Cardiac muscle cell (in vitro differentiated cells and primary cell): ENCODE results near the gene CYSRT1. TPM values are rescaled to one million over a fixed set of nuclear protein-coding genes. Genes with fewer than 3 reads are reported as not detected.

ENCODE experiments used
- DNase-seq, 2 donors: peaks; one replicate each; pipeline versions ENCODE4 v3.0.0 to v3.0.0-alpha.2; 2010 to 2017; ENCODE audit warnings: low read depth in 1 of 2, low spot score in 1 of 2
- H3K27ac ChIP-seq: fragments of 200-600 bp; sonication (generic); 2 replicates; pipeline ENCODE4 v1.5.1; 2016
- H3K27me3 ChIP-seq: fragments of 200-600 bp; sonication (generic); 2 replicates; pipeline ENCODE4 v1.6.0; 2016; ENCODE audit warnings: control low read depth
- H3K36me3 ChIP-seq: fragments of 200-600 bp; sonication (generic); 2 replicates; pipeline ENCODE4 v1.5.1; 2016; ENCODE audit warnings: control low read depth
- H3K4me1 ChIP-seq: fragments of 200-600 bp; sonication (generic); 2 replicates; pipeline ENCODE4 v1.8.1; 2017; ENCODE audit warnings: low read depth, mild to moderate bottlenecking, mixed run types
- H3K4me3 ChIP-seq: fragments of 200-600 bp; sonication (generic); 2 replicates; pipeline ENCODE4 v1.5.1; 2016; ENCODE audit warnings: mild to moderate bottlenecking
- H3K9me3 ChIP-seq: fragments of 200-600 bp; sonication (generic); 2 replicates; pipeline ENCODE4 v1.5.1; 2017; ENCODE audit warnings: low read depth, mild to moderate bottlenecking, control low read depth
- CTCF ChIP-seq: IDR thresholded peaks from 2 replicates; pipeline ENCODE4 v1.5.1; 2012; ENCODE audit warnings: low read depth, mild to moderate bottlenecking, low read length
- polyA plus RNA-seq: library from polyadenylated mRNA; unstranded; fragments of >200 nt; fragmentation: Nextera tagmentation; extraction: Ambion mirVana; gene quantifications from 2 replicates; pipeline ENCODE4 v1.2.1, GENCODE V29; 2016
- total RNA-seq: library from RNA; depleted of rRNA; stranded (reverse); fragments of >200 nt; gene quantifications from 2 replicates; pipeline ENCODE4 v1.2.3, GENCODE V29; 2016

CYSRT1 gene
- total and polyA plus RNA-seq, 2 experiments from 2014 or later, result 6.6 to 7.0 TPM

- no peak for TF ChIP-seq CTCF
- Histone ChIP-seq H3K27me3 (no peaks in the 10 kb centered on the region), H3K4me1 (peaks cover 21% of the 10 kb centered on the region)
Measured at GRCh38 chr9:137215196-137215986, 9.6 kb upstream of the CYSRT1 start.

GRCh38 chr9:137216188-137216965 lies 8.6 kb upstream of the CYSRT1 start:
- no peak for DNase-seq
- H3K27ac ChIP-seq, result no peak overlapping the region
- no peaks in the 10 kb centered on the region for H3K9me3 ChIP-seq
- H3K4me1 ChIP-seq, result peaks cover 25% of the 10 kb centered on the region
- no peaks in the 10 kb centered on the region for H3K27me3 ChIP-seq
- H3K36me3 ChIP-seq, result no peaks in the 10 kb centered on the region
- no peak overlapping the region for H3K4me3 ChIP-seq
- no peak for TF ChIP-seq CTCF

More at GRCh38 chr9:137215196-137215986, 9.6 kb upstream of the CYSRT1 start:
- Histone ChIP-seq H3K9me3 (no peaks in the 10 kb centered on the region), H3K36me3 (no peaks in the 10 kb centered on the region), H3K27ac (no peak overlapping the region), H3K4me3 (no peak overlapping the region)
- DNase-seq, result no peak

- DNase-seq, result peak; percentile 24 to 76
- Histone ChIP-seq H3K27me3 (no peaks in the 10 kb centered on the region), H3K4me3 (no peak overlapping the region), H3K4me1 (peaks cover 25% of the 10 kb centered on the region), H3K27ac (peak overlapping the region; percentile 90), H3K9me3 (no peaks in the 10 kb centered on the region), H3K36me3 (no peaks in the 10 kb centered on the region)
- TF ChIP-seq CTCF, result no peak
Measured at GRCh38 chr9:137217276-137218211, 7.4 kb upstream of the CYSRT1 start.

- Histone ChIP-seq H3K36me3 (no peaks in the 10 kb centered on the region), H3K9me3 (no peaks in the 10 kb centered on the region), H3K4me1 (peaks cover 31% of the 10 kb centered on the region), H3K4me3 (no peak overlapping the region), H3K27ac (peak overlapping the region; percentile 90), H3K27me3 (no peaks in the 10 kb centered on the region)
- TF ChIP-seq CTCF, result no peak
- DNase-seq, result no peak
Measured at GRCh38 chr9:137218212-137218753, 6.7 kb upstream of the CYSRT1 start.

GRCh38 chr9:137218754-137219271 lies 6.2 kb upstream of the CYSRT1 start:
- Histone ChIP-seq H3K27ac (peak overlapping the region; percentile 90), H3K4me3 (no peak overlapping the region), H3K4me1 (peaks cover 31% of the 10 kb centered on the region), H3K36me3 (no peaks in the 10 kb centered on the region), H3K9me3 (no peaks in the 10 kb centered on the region), H3K27me3 (no peaks in the 10 kb centered on the region)
- no peak for TF ChIP-seq CTCF
- peak; percentile 65 to 68 for DNase-seq
